ENCODE measurements around the gene TUBGCP6. TPM values are rescaled to one million over a fixed set of nuclear protein-coding genes. Genes with fewer than 3 reads are reported as not detected.

TUBGCP6 gene
- total RNA-seq, 1 donor from 2014 or later, result 26.3 TPM

DNA sequence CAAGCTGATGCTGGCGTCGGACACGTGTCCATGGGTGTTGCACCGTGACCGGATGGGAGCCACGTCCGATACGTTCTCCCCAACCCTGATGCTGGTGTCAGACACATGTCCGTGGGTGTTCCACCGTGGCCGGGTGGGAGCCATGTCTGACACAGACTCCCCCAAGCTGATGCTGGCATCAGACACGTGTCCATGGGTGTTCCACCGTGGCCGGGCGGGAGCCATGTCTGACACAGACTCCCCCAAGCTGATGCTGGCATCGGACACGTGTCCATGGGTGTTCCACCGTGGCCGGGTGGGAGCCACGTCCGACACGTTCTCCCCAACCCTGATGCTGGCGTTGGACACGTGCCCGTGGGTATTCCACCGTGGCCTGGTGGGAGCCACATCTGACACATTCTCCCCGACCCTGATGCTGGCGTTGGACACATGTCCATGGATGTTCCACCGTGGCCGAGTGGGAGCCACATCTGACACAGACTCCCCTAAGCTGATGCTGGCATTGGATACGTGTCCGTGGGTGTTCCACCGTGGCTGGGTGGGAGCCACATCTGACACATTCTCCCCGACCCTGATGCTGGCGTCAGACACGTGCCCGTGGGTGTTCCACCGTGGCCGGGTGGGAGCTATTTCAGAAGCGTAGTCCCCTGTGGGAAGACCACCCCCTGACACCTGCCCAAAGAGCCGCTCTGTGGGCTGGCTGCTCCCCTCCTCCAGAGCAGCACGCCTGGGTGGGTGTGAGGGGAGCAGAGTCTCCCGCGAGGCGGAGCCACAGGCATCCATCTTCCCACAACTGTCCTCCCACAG lies 24.0 kb downstream of the TUBGCP6 start:
- no peak overlapping the region for H3K9ac ChIP-seq (ENCODE audit: low read length)
- H3K79me2 ChIP-seq (ENCODE audit: insufficient read depth, low read length), result peaks cover 4% of the 10 kb centered on the region
- H3K27me3 Mint-ChIP-seq (ENCODE audit: low read depth, unreplicated experiment), result no peaks in the 10 kb centered on the region
- TF ChIP-seq EZH2 (IDR thresholded peaks at IDR 0.05; ENCODE audit: insufficient read depth, low read length), result no peak
- TF ChIP-seq, protein P1, sequence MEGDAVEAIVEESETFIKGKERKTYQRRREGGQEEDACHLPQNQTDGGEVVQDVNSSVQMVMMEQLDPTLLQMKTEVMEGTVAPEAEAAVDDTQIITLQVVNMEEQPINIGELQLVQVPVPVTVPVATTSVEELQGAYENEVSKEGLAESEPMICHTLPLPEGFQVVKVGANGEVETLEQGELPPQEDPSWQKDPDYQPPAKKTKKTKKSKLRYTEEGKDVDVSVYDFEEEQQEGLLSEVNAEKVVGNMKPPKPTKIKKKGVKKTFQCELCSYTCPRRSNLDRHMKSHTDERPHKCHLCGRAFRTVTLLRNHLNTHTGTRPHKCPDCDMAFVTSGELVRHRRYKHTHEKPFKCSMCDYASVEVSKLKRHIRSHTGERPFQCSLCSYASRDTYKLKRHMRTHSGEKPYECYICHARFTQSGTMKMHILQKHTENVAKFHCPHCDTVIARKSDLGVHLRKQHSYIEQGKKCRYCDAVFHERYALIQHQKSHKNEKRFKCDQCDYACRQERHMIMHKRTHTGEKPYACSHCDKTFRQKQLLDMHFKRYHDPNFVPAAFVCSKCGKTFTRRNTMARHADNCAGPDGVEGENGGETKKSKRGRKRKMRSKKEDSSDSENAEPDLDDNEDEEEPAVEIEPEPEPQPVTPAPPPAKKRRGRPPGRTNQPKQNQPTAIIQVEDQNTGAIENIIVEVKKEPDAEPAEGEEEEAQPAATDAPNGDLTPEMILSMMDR (IDR thresholded peaks at IDR 0.05; ENCODE audit: insufficient read depth, low read depth, low read length), result no peak
- H3K4me2 ChIP-seq (ENCODE audit: low read length), result no peak overlapping the region
- H3K36me3 ChIP-seq (ENCODE audit: insufficient read depth, low read length), result peaks cover 7% of the 10 kb centered on the region
- H4K20me1 ChIP-seq (ENCODE audit: insufficient read depth, low read length), result peaks cover 53% of the 10 kb centered on the region
- H3K27ac Mint-ChIP-seq (ENCODE audit: unreplicated experiment), result peak overlapping the region; percentile 12
- peaks cover 2% of the 10 kb centered on the region for H3K4me1 Mint-ChIP-seq (ENCODE audit: low read depth, unreplicated experiment)
- H3K9me3 ChIP-seq (ENCODE audit: insufficient read depth, low read depth, low read length), result no peaks in the 10 kb centered on the region
- DNase-seq (ENCODE audit: low read depth) (no peak), FAIRE-seq (no peak)
- H3K4me1 ChIP-seq (ENCODE audit: insufficient read depth, low read length), result no peaks in the 10 kb centered on the region
- H3K9me3 Mint-ChIP-seq (ENCODE audit: unreplicated experiment), result no peaks in the 10 kb centered on the region
- H3K4me3 Mint-ChIP-seq (ENCODE audit: unreplicated experiment), result no peak overlapping the region
- H3K36me3 Mint-ChIP-seq (ENCODE audit: low read depth, unreplicated experiment), result peaks cover 11% of the 10 kb centered on the region
- no peak overlapping the region for H3K4me3 ChIP-seq (ENCODE audit: insufficient read depth, low read depth, low read length)
- H2AFZ ChIP-seq (ENCODE audit: low read depth, low read length), result no peak overlapping the region
- no peak overlapping the region for H3K27ac ChIP-seq (ENCODE audit: low read depth, low read length)
- H3K27me3 ChIP-seq (ENCODE audit: insufficient read depth, low read length), result no peaks in the 10 kb centered on the region

DNA sequence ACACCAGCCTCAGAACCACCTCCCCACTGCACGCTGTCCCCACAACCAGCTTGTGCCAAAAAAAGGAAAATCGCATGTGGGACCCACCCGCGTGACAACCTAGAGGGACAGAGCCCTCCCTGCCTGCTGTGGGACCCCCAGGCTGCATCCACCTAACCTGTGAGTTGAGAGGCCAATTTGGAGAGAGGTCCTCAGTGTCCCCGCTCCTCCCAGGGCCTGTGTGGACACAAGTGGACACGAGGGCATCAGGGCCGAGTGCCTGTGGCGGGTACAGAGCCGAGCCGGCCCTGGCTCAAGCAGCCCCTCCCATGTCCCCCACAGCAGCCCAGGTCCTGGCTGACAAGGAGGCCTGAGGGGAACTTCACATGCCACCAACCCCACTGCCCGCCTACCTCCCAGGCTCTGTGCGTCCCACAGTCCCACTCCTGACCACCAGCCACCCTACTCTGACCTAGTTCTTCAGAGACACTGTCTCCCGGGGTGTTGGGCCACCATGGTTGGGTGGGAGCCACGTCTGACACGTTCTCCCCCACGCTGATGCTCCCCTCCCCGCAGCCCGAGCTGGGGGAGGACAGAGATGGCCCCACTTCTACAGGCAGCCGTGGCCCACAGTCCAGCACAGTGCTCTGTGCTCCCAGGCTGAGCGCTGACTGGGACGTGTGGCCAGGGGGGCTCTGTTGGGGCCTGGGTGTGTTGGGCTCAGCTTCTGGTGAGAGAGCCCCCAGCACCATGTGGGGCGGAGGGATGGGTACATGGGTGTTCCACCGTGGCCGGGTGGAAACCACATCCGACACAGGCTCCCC lies 24.8 kb downstream of the TUBGCP6 start:
- no peaks in the 10 kb centered on the region for H3K9me3 ChIP-seq (ENCODE audit: insufficient read depth, low read depth, low read length)
- peaks cover 56% of the 10 kb centered on the region for H4K20me1 ChIP-seq (ENCODE audit: insufficient read depth, low read length)
- no peak overlapping the region for H3K9ac ChIP-seq (ENCODE audit: low read length)
- H3K27me3 ChIP-seq (ENCODE audit: insufficient read depth, low read length), result no peaks in the 10 kb centered on the region
- DNase-seq (ENCODE audit: low read depth), result no peak
- peaks cover 10% of the 10 kb centered on the region for H3K79me2 ChIP-seq (ENCODE audit: insufficient read depth, low read length)
- FAIRE-seq, result no peak
- no peak overlapping the region for H3K4me3 Mint-ChIP-seq (ENCODE audit: unreplicated experiment)
- no peak overlapping the region for H3K4me3 ChIP-seq (ENCODE audit: insufficient read depth, low read depth, low read length)
- H3K27me3 Mint-ChIP-seq (ENCODE audit: low read depth, unreplicated experiment), result no peaks in the 10 kb centered on the region
- no peaks in the 10 kb centered on the region for H3K9me3 Mint-ChIP-seq (ENCODE audit: unreplicated experiment)
- peak overlapping the region; percentile 26 for H3K27ac Mint-ChIP-seq (ENCODE audit: unreplicated experiment)
- H3K36me3 ChIP-seq (ENCODE audit: insufficient read depth, low read length), result peaks cover 7% of the 10 kb centered on the region
- peaks cover 2% of the 10 kb centered on the region for H3K4me1 Mint-ChIP-seq (ENCODE audit: low read depth, unreplicated experiment)
- no peaks in the 10 kb centered on the region for H3K4me1 ChIP-seq (ENCODE audit: insufficient read depth, low read length)
- no peak overlapping the region for H2AFZ ChIP-seq (ENCODE audit: low read depth, low read length)
- peaks cover 8% of the 10 kb centered on the region for H3K36me3 Mint-ChIP-seq (ENCODE audit: low read depth, unreplicated experiment)
- H3K27ac ChIP-seq (ENCODE audit: low read depth, low read length), result no peak overlapping the region
- TF ChIP-seq, protein P1 (IDR thresholded peaks at IDR 0.05; ENCODE audit: insufficient read depth, low read depth, low read length), result no peak
- no peak for TF ChIP-seq EZH2 (IDR thresholded peaks at IDR 0.05; ENCODE audit: insufficient read depth, low read length)
- H3K4me2 ChIP-seq (ENCODE audit: low read length), result no peak overlapping the region
